NCI-H1092 (cell line): Measurements from ENCODE around the gene KCNT1.

Experiments used
- DNase-seq: peaks from one replicate; lab custom pipeline; 2025; lab: John Stamatoyannopoulos, UW

The KCNT1 gene

GRCh38 chr9:135768516-135769218 lies 66.7 kb downstream of the KCNT1 start:
- no peak for DNase-seq

GRCh38 chr9:135769489-135770202 lies 67.7 kb downstream of the KCNT1 start:
- DNase-seq, result no peak

- no peak for DNase-seq
Observed at GRCh38 chr9:135770203-135770535, 68.2 kb downstream of the KCNT1 start.

GRCh38 chr9:135770771-135771170 lies 68.8 kb downstream of the KCNT1 start:
- DNase-seq, result no peak

- no peak for DNase-seq
Observed at GRCh38 chr9:135771401-135772051, 69.5 kb downstream of the KCNT1 start.

GRCh38 chr9:135772056-135772646 lies 70.2 kb downstream of the KCNT1 start:
- no peak for DNase-seq

GRCh38 chr9:135772702-135773493 lies 70.9 kb downstream of the KCNT1 start:
- no peak for DNase-seq

- DNase-seq, result no peak
Observed at GRCh38 chr9:135773530-135774238, 71.7 kb downstream of the KCNT1 start.

- DNase-seq, result no peak
Observed at GRCh38 chr9:135774239-135774747, 72.3 kb downstream of the KCNT1 start.

- DNase-seq, result no peak
Observed at GRCh38 chr9:135774794-135775525, 73.0 kb downstream of the KCNT1 start.

GRCh38 chr9:135775911-135776310 lies 73.9 kb downstream of the KCNT1 start:
- no peak for DNase-seq

- no peak for DNase-seq
Observed at GRCh38 chr9:135776893-135777622, 75.1 kb downstream of the KCNT1 start.

GRCh38 chr9:135777623-135778177 lies 75.7 kb downstream of the KCNT1 start:
- no peak for DNase-seq

- no peak for DNase-seq
Observed at GRCh38 chr9:135778421-135778820, 76.4 kb downstream of the KCNT1 start.

- no peak for DNase-seq
Observed at GRCh38 chr9:135779571-135779970, 77.6 kb downstream of the KCNT1 start.

GRCh38 chr9:135780086-135780485 lies 78.1 kb downstream of the KCNT1 start:
- DNase-seq, result no peak

- no peak for DNase-seq
Observed at GRCh38 chr9:135780626-135781025, 78.6 kb downstream of the KCNT1 start.

- no peak for DNase-seq
Observed at GRCh38 chr9:135782946-135783345, 81.0 kb downstream of the KCNT1 start.

- DNase-seq, result no peak
Observed at GRCh38 chr9:135783540-135784245, 81.7 kb downstream of the KCNT1 start.
